HG03139 (cell line): ENCODE data around the gene TNK2.

Experiments used
- ATAC-seq: cut with Tn5 transposase; IDR thresholded peaks from one replicate; pipeline ENCODE4 v1.9.1; 2021; ENCODE audit not compliant: unreplicated experiment

The TNK2 gene

DNA sequence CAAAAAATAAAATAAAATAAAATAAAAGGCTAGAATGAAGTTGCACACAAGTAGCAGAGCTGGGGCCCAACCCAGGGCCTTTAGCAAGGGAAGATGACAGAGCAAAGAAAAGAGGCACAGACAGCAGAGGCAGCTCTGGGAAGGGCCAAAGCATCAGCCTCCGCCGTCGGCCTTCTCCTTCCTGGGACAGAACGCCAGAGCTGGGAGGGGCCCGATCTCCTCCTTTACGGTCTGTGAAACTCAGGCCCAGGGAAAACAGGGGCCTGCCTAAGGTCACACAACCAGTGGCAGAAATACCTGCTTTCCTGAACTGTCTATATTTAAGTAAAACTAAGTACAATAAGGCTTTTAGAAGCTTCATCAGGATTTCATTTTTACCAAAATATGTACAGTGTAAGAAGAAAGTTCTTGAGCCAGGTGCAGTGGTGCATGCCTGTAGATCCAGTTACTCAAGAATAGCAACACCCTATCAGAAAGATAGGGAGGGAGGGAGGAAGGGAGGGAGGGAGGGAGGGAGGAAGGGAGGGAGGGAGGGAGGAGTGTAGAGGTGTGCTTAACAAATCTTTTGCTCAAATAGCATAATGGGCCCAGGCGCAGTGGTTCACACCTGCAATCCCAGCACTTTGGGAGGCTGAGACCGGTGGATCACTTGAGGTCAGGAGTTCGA is 53.6 kb downstream of the TNK2 start:
- ATAC-seq: no peak

DNA sequence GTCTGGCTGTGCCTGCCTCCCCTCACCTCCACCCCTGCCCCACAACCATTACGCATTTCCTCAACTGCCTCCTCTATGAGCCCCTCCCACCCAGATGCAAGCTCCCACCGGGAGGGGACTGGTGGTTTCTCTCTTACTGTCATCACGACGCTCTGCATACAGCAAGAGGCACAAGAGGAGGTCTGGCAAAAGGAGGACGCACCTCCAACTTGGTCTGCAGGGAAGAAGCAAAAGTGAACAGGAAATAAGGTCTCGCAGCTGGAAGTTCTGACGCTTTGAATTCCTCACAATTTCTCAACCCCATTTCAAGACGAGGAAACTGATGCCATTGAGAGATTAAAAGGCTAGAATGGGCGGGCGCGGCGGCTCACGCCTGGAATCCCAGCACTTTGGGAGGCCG is 54.4 kb downstream of the TNK2 start:
- no peak for ATAC-seq

DNA sequence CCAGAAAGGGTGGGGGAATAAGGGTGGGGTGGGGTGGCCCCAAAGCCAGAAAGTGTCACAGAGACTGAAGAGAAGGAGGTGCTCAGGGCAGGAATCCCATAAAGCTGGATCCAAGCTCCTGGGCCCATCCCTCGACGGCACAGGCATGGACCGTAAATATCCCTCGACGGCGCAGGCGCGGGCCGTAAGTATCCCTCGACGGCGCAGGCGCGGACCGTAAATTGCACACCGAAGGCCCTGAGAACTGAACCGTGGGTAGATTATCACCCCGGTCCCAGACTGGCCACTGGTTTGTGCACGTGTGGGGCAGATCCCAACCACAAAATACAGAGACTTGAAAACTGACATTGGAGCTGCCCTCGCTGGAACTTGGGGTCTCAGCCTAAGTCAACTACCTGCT is 55.3 kb downstream of the TNK2 start:
- ATAC-seq: no peak

DNA sequence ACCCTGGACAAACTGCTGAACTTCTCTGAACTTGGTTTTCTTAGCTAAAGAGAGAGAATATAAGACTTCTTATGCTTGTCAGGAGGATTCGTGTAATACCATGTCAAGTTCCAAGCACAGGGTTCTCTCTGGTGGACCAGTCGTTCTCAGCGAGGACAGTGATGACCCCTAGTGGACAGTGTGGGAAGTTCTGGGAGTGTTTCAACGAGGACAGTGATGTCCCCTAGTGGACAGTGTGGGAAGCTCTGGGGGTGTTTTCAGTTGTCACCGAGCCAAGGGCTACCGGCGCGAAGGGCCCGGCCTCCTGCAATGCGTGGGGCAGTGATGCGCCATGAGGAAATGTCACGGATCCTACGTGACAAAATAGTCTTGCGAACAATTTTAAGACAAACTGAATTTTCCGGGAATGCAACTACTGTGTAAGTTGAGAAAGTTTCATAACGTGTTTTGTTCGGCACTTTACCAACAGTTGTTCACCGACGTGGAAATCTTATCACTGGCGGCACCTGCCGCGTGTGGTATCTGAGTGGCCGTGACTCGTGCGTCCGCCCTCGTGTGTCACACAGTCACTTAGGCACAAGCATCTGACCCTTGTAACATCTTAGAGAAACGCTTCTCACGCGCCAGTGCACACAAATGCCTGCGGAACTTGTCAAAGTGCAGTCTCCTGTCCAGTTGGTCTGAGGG is 57.4 kb downstream of the TNK2 start:
- ATAC-seq: peak; percentile 78

DNA sequence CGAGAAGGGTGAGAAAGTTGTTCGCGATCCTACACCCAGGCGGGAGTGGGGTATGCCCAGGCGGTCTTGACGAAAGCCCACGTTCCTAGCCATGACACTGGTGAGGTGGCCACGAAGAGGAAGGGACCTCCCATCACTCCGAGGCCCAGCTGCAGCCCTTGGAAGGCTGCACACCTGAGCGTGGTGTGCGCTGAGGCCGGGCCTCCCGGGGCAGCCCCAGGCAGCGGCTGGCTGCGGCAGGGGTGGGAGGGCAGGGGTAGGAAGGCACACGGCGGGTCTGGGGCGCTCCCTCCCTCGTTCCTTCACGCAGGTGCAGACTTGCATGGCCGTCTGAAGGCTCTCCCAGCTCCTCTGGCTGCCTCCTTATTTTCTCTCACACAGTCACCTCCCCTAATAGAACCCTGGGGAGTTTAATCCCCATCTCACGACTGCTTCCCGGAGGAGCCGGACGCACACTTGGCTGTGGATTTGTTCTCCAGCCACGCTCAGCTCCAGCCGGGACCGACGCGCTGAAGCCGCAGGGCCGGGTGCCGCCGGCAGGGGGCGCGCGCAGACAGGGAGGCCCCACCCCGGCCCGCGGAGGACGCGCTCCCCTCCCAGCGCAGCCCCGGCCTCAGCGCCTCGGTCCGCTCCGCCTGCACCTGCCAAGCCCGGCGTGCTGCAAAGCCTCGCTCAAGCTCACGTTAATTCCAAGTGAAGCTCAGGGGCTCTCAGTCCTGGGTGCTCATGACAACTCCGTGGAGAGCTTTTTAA is 58.9 kb downstream of the TNK2 start:
- no peak for ATAC-seq

DNA sequence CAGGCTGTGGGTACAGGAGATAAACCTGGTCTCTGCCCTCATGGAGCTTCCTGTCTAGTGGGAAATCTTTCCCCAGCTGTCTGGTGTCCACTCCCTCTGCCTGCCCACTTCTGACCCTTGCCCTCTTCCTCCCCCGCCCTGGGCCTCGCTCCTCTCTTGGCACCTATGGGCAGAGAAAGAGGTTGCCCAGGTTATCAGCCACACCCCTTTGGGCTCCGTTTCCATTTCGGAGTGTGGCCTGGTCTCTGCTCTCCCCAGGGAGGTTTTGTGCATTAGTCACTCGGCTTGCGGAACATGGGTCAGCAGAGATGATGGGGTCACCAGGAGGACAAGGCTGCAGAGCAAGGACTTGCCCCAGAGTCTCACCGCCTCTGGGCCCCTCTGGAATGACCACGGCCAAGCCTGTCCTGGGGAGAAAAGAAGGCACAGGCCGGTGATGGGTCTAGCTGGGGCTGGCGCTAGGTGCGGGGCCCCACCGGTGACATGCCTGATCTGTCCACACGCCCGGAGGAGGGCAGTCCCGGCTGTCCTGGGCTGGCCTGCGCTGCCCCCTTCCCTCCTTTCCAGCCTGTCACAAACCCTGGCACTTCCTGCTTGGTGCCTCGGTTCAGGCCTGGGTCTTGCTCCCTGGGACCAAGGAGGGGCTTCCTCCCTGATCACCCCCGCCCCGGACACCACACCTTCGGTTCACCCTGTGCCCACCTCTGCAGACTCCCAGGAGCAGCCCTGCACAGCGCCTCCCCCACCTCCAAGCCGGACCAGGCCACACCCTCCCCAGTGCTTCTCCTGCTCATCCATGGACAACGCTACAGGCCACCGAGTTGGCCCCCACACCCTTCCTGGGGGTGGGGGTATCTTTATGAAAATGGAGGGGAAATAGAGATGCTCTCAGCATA is 61.0 kb downstream of the TNK2 start:
- no peak for ATAC-seq

DNA sequence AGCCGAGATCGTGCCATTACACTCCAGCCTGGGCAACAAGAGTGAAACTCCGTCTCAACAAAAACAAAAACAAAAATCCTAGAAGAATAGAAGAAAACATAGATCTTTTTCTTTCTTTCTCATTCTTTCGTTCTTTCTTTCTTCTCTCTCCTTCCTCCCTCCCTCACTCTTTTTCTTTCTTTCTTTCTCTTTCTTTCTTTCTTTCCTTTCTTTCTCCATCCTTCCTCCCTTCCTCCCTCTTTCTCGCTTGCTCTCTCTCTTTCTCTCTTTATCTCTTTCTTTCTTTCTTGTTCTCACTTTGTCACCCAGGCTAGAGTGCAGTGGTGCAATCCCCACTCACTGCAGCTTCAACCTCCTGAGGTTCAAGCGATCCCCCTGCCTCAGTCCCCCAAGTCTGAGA is 62.9 kb downstream of the TNK2 start:
- no peak for ATAC-seq

DNA sequence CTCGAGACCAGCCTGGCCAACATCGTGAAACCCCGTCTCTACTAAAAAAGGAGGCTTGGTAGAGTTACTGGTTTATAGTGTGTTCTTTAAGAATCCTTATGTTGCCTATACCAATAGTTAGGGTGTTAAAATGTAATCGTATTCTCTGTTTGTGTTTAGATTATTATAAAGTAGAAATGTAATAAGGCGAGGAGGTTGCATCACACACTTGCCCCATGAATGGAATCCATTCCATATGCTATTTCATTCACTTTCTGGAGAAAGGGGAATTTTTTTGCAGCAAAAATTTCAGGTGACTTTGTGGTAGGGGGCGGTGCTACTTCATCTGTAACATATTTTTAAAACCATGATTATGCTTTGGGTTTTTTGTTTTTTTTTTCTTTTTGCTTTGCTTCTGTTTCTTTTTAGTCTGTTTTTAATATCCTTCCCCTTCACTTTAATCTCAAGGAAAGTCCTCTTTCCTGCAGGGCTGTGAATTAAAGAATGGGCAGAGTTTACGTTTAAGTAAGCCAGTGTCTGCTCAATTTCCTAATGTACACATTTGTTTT is 63.6 kb downstream of the TNK2 start:
- no peak for ATAC-seq

DNA sequence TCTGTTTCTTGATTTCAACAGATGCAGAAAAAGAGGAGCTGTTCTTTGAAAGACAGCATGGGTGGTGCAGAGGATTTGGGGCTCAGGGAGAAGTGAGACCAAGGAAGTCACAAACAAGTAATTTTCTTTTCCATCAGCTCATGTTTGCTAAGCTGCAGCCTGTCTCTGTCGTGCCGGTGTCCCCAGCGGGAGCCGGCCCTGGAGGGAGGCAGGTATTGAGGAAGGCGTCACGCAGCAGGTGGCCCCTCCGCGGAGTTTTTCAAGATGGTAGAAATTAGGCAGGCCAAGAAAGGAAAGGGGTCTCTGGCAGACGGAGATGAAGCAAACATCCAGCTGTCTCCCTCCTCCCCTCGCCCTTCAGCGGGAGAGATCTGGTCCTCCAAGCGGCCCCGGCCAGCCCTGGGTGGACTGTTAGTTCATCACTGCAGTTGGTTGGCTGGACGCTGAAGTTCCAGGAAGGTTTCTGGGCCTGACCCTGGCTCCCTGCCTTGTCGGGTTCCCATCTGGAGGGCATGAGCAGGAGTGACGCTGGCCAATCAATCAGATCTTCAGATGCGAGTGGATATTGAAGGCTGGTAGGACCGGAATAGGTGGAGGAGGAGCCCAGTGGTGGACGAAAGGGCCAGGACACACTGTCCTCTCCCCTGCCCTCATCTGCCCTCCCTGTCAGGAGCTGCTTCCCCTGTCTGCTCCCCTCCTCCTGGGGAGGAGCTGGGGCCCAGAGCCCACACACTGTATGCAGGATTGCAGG is 68.9 kb downstream of the TNK2 start:
- no peak for ATAC-seq

DNA sequence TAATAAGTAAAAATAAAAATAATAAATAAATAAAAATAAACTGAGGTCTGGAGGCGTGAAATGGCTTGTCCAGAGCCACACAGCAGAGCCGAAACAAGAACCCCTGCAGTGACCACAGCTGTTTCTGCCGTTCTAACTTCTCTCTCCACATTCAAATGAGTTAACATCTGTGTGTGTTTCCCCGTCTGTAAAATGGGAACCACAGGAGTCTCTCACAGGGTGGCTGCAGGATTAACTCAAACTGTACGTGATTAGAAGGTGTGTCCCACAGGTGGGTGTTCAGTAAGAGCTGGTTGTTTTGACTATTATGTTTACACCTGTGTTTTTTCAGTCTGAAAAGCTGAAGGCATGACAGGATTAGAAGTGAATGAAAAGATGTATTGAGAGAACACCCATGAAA is 69.6 kb downstream of the TNK2 start:
- no peak for ATAC-seq

DNA sequence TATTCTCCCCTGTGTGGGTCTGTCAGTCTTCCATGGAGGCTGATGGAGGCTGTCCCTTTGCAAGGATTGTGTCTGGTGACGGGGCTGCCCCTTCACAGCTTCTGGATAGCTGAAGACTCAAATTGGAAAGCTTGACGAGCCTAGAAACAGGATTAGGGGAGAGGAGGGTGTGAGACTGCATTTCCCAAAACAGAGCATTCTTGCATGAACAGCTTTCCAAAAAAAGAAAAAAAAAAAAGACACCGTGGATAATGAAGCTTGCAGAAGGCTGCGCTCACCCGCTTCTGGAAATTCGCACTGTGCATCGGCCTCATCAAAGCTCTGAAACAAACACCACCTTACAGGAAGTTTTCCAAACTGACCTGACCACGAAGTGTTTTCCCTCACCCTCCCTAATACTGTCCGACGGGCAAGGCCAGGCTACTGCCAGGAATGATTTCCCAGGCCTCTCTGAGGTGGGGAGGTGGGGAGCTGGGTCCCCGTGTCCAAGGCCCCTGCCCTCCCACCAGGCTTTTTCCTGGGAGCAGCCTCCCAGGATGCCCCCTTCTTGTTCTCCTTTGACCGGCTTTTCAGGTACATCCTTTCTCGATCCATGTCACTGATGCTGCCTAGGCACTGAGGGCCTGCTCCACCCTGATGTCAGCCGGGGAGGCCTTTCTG is 71.7 kb downstream of the TNK2 start:
- no peak for ATAC-seq

DNA sequence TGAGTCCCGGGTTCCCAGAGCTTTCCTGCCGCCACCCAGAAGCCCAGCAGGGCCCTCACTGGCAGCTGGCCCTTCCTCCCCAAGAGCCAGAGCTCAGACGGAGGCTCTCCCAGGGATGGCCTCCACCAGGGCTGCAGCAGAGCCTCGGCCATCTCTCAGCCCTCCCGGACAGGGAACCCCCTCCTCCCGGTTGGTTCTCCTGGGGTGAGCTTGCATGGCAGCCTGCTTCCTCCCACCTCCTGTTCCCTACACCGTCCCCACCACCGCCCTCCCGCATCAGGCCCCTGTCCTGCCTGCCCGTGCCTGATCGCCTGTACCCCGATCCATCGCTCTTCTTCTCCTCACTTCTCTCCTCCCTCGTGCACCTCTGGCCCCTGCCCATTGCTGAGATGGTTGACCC is 72.6 kb downstream of the TNK2 start:
- ATAC-seq: no peak

DNA sequence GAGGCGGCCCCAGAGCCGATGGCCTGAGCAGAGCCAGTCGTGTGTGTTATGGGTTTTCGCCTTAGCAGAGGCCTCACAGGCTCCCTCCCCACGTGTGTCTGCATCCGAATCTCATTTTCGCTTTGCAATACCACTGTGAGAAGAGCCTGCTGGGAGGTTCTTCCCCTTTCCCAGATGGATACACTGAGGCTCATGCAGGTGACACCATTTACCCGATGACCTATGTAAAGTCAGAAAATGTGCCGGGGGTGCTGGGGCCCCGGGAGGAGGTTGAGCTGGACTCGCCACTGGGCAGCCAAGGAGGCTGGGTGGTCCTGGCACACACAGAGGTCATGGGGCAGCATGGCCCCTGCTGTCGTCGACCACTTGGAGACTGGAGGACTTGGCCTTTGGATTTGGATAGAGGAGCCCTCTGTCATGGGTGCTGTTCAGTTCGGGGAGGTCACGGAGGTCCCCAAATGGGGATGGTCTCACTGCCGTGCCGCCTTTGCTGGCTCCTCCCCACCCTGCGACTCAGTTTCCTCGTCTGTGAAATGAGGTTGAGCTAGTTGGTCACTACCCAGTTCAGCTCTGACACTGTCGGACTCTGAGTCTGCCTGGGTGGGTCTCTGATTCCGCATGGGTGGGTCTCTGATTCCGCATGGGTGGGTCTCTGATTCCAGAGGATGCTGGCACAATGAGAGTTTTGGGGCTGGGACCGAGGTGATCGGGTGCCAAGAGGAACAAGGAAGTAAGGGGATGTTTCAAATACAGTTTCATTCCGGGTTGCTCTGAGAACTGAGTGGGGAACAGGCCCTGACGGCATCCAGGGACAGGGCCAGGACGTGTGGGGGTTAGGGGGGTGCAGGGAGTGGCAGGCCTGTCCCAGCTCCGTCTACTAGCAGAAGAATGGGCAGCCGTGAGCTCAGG is 73.4 kb downstream of the TNK2 start:
- ATAC-seq: no peak

DNA sequence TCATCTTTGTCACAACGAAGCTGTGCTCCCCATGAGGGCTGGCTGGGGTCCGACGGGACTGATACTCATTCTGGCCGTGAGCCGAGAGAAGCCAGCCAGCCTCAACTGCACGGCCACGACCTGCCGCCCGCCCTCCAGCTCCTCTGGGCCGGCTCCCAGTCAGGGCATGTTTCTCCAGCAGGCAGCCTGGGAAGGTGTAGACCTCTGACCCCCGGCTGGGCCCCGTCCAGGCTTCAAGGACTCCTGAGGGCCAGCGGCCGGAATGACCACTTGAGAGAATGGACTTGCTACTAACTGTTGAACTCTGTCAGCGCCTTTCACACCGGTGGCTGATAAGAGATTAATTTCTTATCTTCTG is 78.5 kb downstream of the TNK2 start:
- ATAC-seq: no peak

DNA sequence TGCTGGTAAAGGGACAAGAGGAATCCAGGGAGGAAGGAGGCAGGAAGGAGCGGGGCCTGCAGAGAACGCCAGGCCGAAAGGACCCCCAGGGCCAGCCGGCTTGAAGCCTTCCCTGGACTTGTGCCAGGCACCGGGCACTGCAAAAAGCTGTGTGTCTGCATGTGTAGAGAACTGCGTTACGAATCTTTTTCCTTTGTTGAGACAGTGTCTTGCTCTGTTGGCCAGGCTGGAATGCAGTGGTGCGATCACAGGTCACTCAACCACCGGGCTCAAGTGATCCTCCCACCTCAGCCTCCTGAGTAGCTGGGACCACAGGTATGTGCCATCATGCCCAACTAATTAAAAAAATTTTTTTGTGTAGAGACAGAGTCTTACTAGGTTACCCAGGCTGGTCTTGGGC is 79.6 kb downstream of the TNK2 start:
- ATAC-seq: no peak

DNA sequence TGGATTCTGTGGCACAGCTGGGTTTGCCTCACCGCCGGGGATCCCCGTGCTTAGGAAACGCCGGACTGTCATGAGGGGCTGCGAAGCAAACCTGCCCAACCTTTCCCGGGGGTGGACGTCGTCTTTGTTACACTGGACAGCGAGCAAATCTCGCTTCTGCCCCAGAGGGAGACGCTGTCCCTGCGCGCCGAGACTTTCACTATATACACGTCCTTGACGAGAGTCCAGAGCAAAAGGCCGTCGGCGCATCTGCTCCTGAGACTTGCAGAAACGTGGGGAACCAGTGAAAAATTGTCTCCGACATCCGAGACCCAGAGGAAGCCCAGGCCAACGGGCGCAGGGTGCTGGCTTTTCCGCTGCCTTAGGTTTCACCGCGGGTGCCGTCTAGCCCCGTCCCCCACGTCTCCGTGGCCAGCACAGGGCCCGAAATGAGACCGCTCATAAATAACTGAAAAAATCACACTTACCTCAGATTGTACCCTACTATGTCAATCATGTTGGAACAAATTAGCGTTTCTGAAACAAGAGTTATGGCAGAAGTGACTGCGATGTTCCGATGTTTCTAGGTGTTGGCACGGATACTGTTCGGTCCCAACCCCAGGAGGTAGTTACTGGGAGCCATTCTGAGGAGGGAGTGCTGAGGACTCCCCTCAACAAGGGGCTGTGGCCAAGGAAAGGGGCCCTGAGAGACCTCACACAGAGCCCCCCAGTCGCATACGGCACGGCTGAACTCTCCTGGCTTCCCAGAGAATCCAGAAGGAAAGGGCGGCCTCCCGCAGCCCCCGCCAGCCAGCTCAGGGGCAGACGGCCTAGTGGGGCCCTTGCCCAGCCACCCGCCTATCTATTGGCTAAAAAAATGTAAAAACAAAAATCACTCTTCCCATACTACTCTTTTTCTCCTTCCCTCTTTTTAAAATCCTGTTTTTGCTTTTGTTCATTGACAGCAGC is 82.2 kb downstream of the TNK2 start:
- no peak for ATAC-seq

DNA sequence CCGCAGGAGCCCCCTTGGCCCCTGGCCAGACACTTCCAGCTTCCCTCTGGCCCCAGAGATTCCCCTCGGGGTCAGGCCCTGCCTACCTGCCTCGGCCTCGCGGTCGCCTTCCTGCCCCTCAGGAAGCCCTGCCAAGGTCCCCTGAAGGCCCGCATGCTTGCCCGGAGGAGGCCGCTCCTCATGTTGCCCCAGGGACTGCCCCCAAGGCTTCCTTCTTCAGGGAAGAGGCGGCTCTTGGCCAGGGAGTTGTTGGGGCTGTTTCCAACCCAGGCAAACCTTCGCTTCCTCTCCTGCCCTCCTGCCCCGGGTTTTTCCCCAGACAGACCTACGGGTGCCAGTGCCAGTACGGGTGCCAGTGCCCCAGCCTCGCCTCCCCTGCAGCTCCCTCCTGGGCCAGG is 83.2 kb downstream of the TNK2 start:
- ATAC-seq: no peak
